Fibroblast of skin of abdomen (primary cell): ENCODE measurements around the gene PRKAB1.
A peak's percentile ranks its signal among the peaks of the same experiment; 100 is the strongest.
"Not testable (repeated sequence)": the region's sequence is repeated elsewhere in the genome, so short reads cannot be mapped to it uniquely, and the experiment has no call there.

ENCODE experiments used
- DNase-seq: peaks from one replicate; pipeline ENCODE4 v3.0.0-alpha.2; 2013

Gene PRKAB1

GRCh38 chr12:119684711-119685369 lies 16.9 kb downstream of the PRKAB1 start:
- no peak for DNase-seq

- DNase-seq, result no peak
Observed at GRCh38 chr12:119685375-119685774, 17.4 kb downstream of the PRKAB1 start.

GRCh38 chr12:119686355-119686754 lies 18.4 kb downstream of the PRKAB1 start:
- DNase-seq, result no peak

GRCh38 chr12:119686776-119687175 lies 18.8 kb downstream of the PRKAB1 start:
- DNase-seq, result no peak

- DNase-seq, result no peak
Observed at GRCh38 chr12:119687406-119687805, 19.5 kb downstream of the PRKAB1 start.

- no peak for DNase-seq
Observed at GRCh38 chr12:119687879-119688278, 19.9 kb downstream of the PRKAB1 start.

GRCh38 chr12:119689935-119690500 lies 22.1 kb downstream of the PRKAB1 start:
- DNase-seq, result no peak

GRCh38 chr12:119691202-119691810 lies 23.4 kb downstream of the PRKAB1 start:
- no peak for DNase-seq

- DNase-seq, result peak; percentile 30
Observed at GRCh38 chr12:119692410-119692809, 24.5 kb downstream of the PRKAB1 start.

- DNase-seq, result peak; percentile 91
Observed at GRCh38 chr12:119692997-119693396, 25.1 kb downstream of the PRKAB1 start.

- peak; percentile 22 for DNase-seq
Observed at GRCh38 chr12:119693511-119693910, 25.6 kb downstream of the PRKAB1 start.

- DNase-seq, result no peak
Observed at GRCh38 chr12:119694111-119694510, 26.2 kb downstream of the PRKAB1 start.

- no peak for DNase-seq
Observed at GRCh38 chr12:119695034-119695433, 27.1 kb downstream of the PRKAB1 start.

GRCh38 chr12:119696943-119697342 lies 29.0 kb downstream of the PRKAB1 start:
- DNase-seq, result no peak

GRCh38 chr12:119699199-119699760 lies 31.3 kb downstream of the PRKAB1 start:
- DNase-seq, result no peak

- no peak for DNase-seq
Observed at GRCh38 chr12:119700078-119700477, 32.1 kb downstream of the PRKAB1 start.

GRCh38 chr12:119704065-119704747 lies 36.3 kb downstream of the PRKAB1 start:
- DNase-seq, result peak; percentile 6

- DNase-seq, result no peak
Observed at GRCh38 chr12:119705182-119705581, 37.2 kb downstream of the PRKAB1 start.

- DNase-seq, result not testable (repeated sequence)
Observed at GRCh38 chr12:119706427-119706826, 38.5 kb downstream of the PRKAB1 start.

GRCh38 chr12:119710374-119710964 lies 42.5 kb downstream of the PRKAB1 start:
- DNase-seq, result no peak

- DNase-seq, result no peak
Observed at GRCh38 chr12:119710965-119711551, 43.1 kb downstream of the PRKAB1 start.

- no peak for DNase-seq
Observed at GRCh38 chr12:119711693-119712092, 43.8 kb downstream of the PRKAB1 start.
